ENCODE results near the gene ANKRD13A. TPM values are rescaled to one million over a fixed set of nuclear protein-coding genes. Genes with fewer than 3 reads are reported as not detected.

ANKRD13A gene
- total and polyA plus RNA-seq, 2 experiments from 2014 or later: 5.7 to 25.6 TPM

GRCh38 chr12:109962398-109962797 is 36.8 kb upstream of the ANKRD13A start (continued):
- TF ChIP-seq, protein P1, sequence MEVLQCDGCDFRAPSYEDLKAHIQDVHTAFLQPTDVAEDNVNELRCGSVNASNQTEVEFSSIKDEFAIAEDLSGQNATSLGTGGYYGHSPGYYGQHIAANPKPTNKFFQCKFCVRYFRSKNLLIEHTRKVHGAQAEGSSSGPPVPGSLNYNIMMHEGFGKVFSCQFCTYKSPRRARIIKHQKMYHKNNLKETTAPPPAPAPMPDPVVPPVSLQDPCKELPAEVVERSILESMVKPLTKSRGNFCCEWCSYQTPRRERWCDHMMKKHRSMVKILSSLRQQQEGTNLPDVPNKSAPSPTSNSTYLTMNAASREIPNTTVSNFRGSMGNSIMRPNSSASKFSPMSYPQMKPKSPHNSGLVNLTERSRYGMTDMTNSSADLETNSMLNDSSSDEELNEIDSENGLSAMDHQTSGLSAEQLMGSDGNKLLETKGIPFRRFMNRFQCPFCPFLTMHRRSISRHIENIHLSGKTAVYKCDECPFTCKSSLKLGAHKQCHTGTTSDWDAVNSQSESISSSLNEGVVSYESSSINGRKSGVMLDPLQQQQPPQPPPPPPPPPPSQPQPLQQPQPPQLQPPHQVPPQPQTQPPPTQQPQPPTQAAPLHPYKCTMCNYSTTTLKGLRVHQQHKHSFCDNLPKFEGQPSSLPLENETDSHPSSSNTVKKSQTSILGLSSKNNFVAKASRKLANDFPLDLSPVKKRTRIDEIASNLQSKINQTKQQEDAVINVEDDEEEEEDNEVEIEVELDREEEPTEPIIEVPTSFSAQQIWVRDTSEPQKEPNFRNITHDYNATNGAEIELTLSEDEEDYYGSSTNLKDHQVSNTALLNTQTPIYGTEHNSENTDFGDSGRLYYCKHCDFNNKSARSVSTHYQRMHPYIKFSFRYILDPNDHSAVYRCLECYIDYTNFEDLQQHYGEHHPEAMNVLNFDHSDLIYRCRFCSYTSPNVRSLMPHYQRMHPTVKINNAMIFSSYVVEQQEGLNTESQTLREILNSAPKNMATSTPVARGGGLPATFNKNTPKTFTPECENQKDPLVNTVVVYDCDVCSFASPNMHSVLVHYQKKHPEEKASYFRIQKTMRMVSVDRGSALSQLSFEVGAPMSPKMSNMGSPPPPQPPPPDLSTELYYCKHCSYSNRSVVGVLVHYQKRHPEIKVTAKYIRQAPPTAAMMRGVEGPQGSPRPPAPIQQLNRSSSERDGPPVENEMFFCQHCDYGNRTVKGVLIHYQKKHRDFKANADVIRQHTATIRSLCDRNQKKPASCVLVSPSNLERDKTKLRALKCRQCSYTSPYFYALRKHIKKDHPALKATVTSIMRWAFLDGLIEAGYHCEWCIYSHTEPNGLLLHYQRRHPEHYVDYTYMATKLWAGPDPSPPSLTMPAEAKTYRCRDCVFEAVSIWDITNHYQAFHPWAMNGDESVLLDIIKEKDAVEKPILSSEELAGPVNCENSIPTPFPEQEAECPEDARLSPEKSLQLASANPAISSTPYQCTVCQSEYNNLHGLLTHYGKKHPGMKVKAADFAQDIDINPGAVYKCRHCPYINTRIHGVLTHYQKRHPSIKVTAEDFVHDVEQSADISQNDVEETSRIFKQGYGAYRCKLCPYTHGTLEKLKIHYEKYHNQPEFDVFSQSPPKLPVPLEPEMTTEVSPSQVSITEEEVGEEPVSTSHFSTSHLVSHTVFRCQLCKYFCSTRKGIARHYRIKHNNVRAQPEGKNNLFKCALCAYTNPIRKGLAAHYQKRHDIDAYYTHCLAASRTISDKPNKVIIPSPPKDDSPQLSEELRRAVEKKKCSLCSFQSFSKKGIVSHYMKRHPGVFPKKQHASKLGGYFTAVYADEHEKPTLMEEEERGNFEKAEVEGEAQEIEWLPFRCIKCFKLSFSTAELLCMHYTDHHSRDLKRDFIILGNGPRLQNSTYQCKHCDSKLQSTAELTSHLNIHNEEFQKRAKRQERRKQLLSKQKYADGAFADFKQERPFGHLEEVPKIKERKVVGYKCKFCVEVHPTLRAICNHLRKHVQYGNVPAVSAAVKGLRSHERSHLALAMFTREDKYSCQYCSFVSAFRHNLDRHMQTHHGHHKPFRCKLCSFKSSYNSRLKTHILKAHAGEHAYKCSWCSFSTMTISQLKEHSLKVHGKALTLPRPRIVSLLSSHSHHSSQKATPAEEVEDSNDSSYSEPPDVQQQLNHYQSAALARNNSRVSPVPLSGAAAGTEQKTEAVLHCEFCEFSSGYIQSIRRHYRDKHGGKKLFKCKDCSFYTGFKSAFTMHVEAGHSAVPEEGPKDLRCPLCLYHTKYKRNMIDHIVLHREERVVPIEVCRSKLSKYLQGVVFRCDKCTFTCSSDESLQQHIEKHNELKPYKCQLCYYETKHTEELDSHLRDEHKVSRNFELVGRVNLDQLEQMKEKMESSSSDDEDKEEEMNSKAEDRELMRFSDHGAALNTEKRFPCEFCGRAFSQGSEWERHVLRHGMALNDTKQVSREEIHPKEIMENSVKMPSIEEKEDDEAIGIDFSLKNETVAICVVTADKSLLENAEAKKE (CRISPR knock-in tag; IDR thresholded peaks at IDR 0.05): no peak
- TF ChIP-seq NANOG (IDR thresholded peaks at IDR 0.05; ENCODE audit: borderline replicate concordance) (no peak), ZNF114 (CRISPR knock-in tag; IDR thresholded peaks at IDR 0.05) (no peak), CREB1 (CRISPR knock-in tag; IDR thresholded peaks at IDR 0.05; ENCODE audit: low read depth) (no peak), JUNB (IDR thresholded peaks at IDR 0.05; ENCODE audit: unreplicated experiment) (no peak)
- TF ChIP-seq, protein P2, sequence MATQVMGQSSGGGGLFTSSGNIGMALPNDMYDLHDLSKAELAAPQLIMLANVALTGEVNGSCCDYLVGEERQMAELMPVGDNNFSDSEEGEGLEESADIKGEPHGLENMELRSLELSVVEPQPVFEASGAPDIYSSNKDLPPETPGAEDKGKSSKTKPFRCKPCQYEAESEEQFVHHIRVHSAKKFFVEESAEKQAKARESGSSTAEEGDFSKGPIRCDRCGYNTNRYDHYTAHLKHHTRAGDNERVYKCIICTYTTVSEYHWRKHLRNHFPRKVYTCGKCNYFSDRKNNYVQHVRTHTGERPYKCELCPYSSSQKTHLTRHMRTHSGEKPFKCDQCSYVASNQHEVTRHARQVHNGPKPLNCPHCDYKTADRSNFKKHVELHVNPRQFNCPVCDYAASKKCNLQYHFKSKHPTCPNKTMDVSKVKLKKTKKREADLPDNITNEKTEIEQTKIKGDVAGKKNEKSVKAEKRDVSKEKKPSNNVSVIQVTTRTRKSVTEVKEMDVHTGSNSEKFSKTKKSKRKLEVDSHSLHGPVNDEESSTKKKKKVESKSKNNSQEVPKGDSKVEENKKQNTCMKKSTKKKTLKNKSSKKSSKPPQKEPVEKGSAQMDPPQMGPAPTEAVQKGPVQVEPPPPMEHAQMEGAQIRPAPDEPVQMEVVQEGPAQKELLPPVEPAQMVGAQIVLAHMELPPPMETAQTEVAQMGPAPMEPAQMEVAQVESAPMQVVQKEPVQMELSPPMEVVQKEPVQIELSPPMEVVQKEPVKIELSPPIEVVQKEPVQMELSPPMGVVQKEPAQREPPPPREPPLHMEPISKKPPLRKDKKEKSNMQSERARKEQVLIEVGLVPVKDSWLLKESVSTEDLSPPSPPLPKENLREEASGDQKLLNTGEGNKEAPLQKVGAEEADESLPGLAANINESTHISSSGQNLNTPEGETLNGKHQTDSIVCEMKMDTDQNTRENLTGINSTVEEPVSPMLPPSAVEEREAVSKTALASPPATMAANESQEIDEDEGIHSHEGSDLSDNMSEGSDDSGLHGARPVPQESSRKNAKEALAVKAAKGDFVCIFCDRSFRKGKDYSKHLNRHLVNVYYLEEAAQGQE (IDR thresholded peaks at IDR 0.05; ENCODE audit: unreplicated experiment): no peak

DNA sequence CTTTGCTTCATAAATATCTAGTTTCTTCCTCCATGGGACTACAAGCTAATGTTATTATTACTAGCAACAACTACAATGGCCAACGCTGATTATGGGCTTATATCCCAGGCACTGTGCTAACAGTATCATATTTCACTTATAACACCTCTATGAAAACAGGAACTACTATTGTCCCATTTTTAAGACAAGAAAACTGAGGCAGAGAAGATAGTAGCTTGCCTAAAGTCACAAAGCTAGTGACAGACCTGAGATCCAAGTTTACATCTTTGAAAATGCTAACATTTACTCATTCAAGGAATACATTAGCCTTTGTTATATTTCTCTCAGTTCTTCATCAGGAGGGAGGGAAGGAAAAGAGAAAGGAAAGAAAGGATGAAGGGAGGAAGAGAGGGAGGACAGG is 35.9 kb upstream of the ANKRD13A start:
- Histone ChIP-seq H4K20me1 (replicated peaks; ENCODE audit: insufficient read depth) (no peaks in the 10 kb centered on the region), H3K27me3 (ENCODE audit: insufficient read depth) (no peaks in the 10 kb centered on the region), H3K4me3 (no peak overlapping the region), H3K27ac (ENCODE audit: low read depth) (no peak overlapping the region), H2AFZ (no peak overlapping the region), H3K9me2 (ENCODE audit: insufficient read depth) (no peaks in the 10 kb centered on the region), H3F3A (replicated peaks; ENCODE audit: low read depth) (no peaks in the 10 kb centered on the region), H3K4me1 (ENCODE audit: insufficient read depth) (no peaks in the 10 kb centered on the region), H3K4me2 (no peak overlapping the region), H3K79me2 (replicated peaks; ENCODE audit: insufficient read depth) (no peaks in the 10 kb centered on the region), H3K36me3 (ENCODE audit: insufficient read depth) (no peaks in the 10 kb centered on the region; the same call in 1 of the 2 replicates)
- H3K27ac Mint-ChIP-seq: no peak overlapping the region
- DNase-seq (ENCODE audit: low spot score) (no peak), ATAC-seq (no peak)
- H3K36me3 Mint-ChIP-seq (ENCODE audit: low read depth): peaks cover 15% of the 10 kb centered on the region
- no peaks in the 10 kb centered on the region for H3K27me3 Mint-ChIP-seq (ENCODE audit: insufficient read depth, low read depth, poor library complexity)
- peaks cover 4% of the 10 kb centered on the region; the same call in 2 of the 3 replicates for H3K4me1 Mint-ChIP-seq
- no peak overlapping the region for H3K4me3 Mint-ChIP-seq
- H3K9me3 Mint-ChIP-seq: no peaks in the 10 kb centered on the region
- TF ChIP-seq EZH2 (IDR thresholded peaks at IDR 0.05; ENCODE audit: low read depth, unreplicated experiment) (no peak), POLR2AphosphoS5 (IDR thresholded peaks at IDR 0.05; ENCODE audit: low read depth) (no peak), EZH2phosphoT487 (IDR thresholded peaks at IDR 0.05; ENCODE audit: unreplicated experiment) (no peak), ZNF114 (CRISPR knock-in tag; IDR thresholded peaks at IDR 0.05) (no peak), STAT1 (IDR thresholded peaks at IDR 0.05; ENCODE audit: unreplicated experiment) (no peak), NANOG (IDR thresholded peaks at IDR 0.05; ENCODE audit: borderline replicate concordance) (no peak), CREB1 (CRISPR knock-in tag; IDR thresholded peaks at IDR 0.05; ENCODE audit: low read depth) (no peak), ZNF331 (CRISPR knock-in tag; IDR thresholded peaks at IDR 0.05; ENCODE audit: low read depth) (no peak), JUNB (IDR thresholded peaks at IDR 0.05; ENCODE audit: unreplicated experiment) (no peak)
- TF ChIP-seq, protein P3, sequence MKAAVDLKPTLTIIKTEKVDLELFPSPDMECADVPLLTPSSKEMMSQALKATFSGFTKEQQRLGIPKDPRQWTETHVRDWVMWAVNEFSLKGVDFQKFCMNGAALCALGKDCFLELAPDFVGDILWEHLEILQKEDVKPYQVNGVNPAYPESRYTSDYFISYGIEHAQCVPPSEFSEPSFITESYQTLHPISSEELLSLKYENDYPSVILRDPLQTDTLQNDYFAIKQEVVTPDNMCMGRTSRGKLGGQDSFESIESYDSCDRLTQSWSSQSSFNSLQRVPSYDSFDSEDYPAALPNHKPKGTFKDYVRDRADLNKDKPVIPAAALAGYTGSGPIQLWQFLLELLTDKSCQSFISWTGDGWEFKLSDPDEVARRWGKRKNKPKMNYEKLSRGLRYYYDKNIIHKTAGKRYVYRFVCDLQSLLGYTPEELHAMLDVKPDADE (IDR thresholded peaks at IDR 0.05): no peak

Measured in GM23338 (cell line).